Activated T-helper 2 cell treated with anti-CD3 and anti-CD28 coated beads, Interferon-gamma antibody, Interleukin-2, Interleukin-4, amounts not matched to agents 10 μg/mL and 5 μg/mL and 100 μg/mL, durations not matched to agents 14 hours and 24 hours and 36 hours (primary cell): ENCODE data around the gene DNAAF1. TPM values are rescaled to one million over a fixed set of nuclear protein-coding genes. Genes with fewer than 3 reads are reported as not detected.
"Not testable (repeated sequence)": the region's sequence is repeated elsewhere in the genome, so short reads cannot be mapped to it uniquely, and the experiment has no call there.

Experiments used
- DNase-seq: peaks from one replicate; pipeline ENCODE4 v3.0.0; 2021; ENCODE audit warnings: low spot score
- H3K27ac Mint-ChIP-seq: one replicate; pipeline ENCODE4 v1.8.0; 2021; ENCODE audit warnings: mixed read lengths
- H3K27me3 Mint-ChIP-seq: one replicate; pipeline ENCODE4 v1.8.0; 2021; ENCODE audit warnings: low read depth, mixed read lengths
- H3K36me3 Mint-ChIP-seq: one replicate; pipeline ENCODE4 v1.8.0; 2021; ENCODE audit warnings: low read depth, mixed read lengths
- H3K4me1 Mint-ChIP-seq: one replicate; pipeline ENCODE4 v1.8.0; 2021; ENCODE audit warnings: low read depth, mixed read lengths
- H3K4me3 Mint-ChIP-seq: one replicate; pipeline ENCODE4 v1.8.0; 2021; ENCODE audit warnings: low read depth, mild to moderate bottlenecking, moderate library complexity, mixed read lengths
- H3K9me3 Mint-ChIP-seq: one replicate; pipeline ENCODE4 v1.8.0; 2021; ENCODE audit warnings: mixed read lengths
- intact Hi-C: fragments of 100-400 bp; cut with micrococcal nuclease; formaldehyde crosslinking; loops from one replicate; pipeline ENCODE4 v1.15.1; 2023
- total RNA-seq: library from RNA; stranded (reverse); gene quantifications from 2 replicates; pipeline ENCODE4 v1.2.3, GENCODE V29; 2022

Gene DNAAF1
- total RNA-seq, 1 donor from 2014 or later = 0.09 TPM

DNA sequence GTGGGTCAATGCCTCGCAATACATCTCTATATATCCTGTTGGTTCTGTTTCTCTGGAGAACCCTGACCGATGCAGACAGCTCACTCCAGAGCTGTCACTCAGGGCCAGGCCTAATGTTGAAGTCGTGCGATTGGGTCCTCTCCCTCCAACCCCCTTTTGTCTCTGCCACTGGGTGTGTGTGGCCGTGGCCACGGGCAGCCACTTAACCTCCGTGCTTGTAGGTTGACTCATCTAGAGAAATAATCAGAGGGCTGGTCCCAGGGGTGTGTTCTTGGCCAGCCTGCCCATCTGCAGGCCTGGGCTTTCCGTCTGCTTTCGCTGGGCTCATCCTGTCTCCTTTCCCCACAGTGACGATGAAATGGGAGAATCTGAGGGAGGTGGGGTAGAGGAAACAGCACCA, 53.3 kb downstream of the DNAAF1 start:
- H3K27me3 Mint-ChIP-seq = no peaks in the 10 kb centered on the region

GRCh38 chr16:84199097-84199496, 54.0 kb downstream of the DNAAF1 start:
- Mint-ChIP-seq H3K4me1 (peaks cover 7% of the 10 kb centered on the region), H3K36me3 (no peaks in the 10 kb centered on the region), H3K27ac (no peak overlapping the region), H3K27me3 (no peaks in the 10 kb centered on the region), H3K9me3 (no peaks in the 10 kb centered on the region), H3K4me3 (no peak overlapping the region)
- no peak for DNase-seq
- intact Hi-C loops = no loop called here

More for the DNA sequence above, 53.3 kb downstream of the DNAAF1 start:
- no peak overlapping the region for H3K27ac Mint-ChIP-seq
- no peak overlapping the region for H3K4me3 Mint-ChIP-seq
- no peaks in the 10 kb centered on the region for H3K36me3 Mint-ChIP-seq
- DNase-seq = no peak
- H3K4me1 Mint-ChIP-seq = peaks cover 14% of the 10 kb centered on the region
- intact Hi-C loops = no loop called here
- H3K9me3 Mint-ChIP-seq = no peaks in the 10 kb centered on the region

GRCh38 chr16:84199861-84200260, 54.8 kb downstream of the DNAAF1 start:
- no peaks in the 10 kb centered on the region for H3K4me1 Mint-ChIP-seq
- no peak overlapping the region for H3K4me3 Mint-ChIP-seq
- H3K36me3 Mint-ChIP-seq = no peaks in the 10 kb centered on the region
- intact Hi-C loops = no loop called here
- H3K27ac Mint-ChIP-seq = no peak overlapping the region
- no peaks in the 10 kb centered on the region for H3K27me3 Mint-ChIP-seq
- no peaks in the 10 kb centered on the region for H3K9me3 Mint-ChIP-seq
- no peak for DNase-seq

GRCh38 chr16:84204551-84204950, 59.4 kb downstream of the DNAAF1 start:
- H3K4me3 Mint-ChIP-seq, H3K9me3 Mint-ChIP-seq, H3K27ac Mint-ChIP-seq, intact Hi-C loops, H3K4me1 Mint-ChIP-seq, H3K27me3 Mint-ChIP-seq, H3K36me3 Mint-ChIP-seq, DNase-seq: not testable (repeated sequence)

GRCh38 chr16:84205123-84205522, 60.0 kb downstream of the DNAAF1 start:
- intact Hi-C loops = not testable (repeated sequence)

GRCh38 chr16:84205976-84206691, 61.0 kb downstream of the DNAAF1 start:
- Mint-ChIP-seq H3K9me3 (no peaks in the 10 kb centered on the region), H3K27me3 (no peaks in the 10 kb centered on the region), H3K4me1 (peaks cover 4% of the 10 kb centered on the region), H3K27ac (no peak overlapping the region), H3K4me3 (no peak overlapping the region), H3K36me3 (no peaks in the 10 kb centered on the region)
- no peak for DNase-seq
- intact Hi-C loops = no loop called here

More at GRCh38 chr16:84205123-84205522, 60.0 kb downstream of the DNAAF1 start:
- not testable (repeated sequence) for H3K27me3 Mint-ChIP-seq, DNase-seq, H3K27ac Mint-ChIP-seq, H3K9me3 Mint-ChIP-seq, H3K4me1 Mint-ChIP-seq, H3K36me3 Mint-ChIP-seq, H3K4me3 Mint-ChIP-seq

DNA sequence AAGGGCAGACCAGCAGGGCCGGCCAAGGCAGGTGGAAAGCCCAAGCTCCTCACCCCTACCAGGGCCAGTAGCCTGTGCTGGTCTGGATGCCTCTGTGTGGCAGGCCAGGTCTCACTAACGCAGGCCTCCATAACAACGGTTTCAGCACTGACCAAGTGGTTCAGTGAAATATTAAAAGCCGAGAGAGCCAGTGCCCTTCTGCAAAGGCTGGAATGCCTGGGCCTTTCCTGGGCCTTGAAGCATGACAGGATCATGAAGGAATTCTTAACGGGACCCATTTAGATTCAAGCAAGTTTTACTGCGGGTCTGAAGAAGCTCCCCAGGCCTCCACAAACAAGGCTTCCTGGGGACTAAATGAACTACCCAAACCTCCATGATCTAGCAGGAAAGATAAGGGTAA, 62.1 kb downstream of the DNAAF1 start:
- no peaks in the 10 kb centered on the region for H3K9me3 Mint-ChIP-seq
- H3K27me3 Mint-ChIP-seq = no peaks in the 10 kb centered on the region
- no peak for DNase-seq
- H3K36me3 Mint-ChIP-seq = no peaks in the 10 kb centered on the region
- H3K4me1 Mint-ChIP-seq = peaks cover 4% of the 10 kb centered on the region
- H3K4me3 Mint-ChIP-seq = no peak overlapping the region
- intact Hi-C loops = no loop called here
- no peak overlapping the region for H3K27ac Mint-ChIP-seq

GRCh38 chr16:84207879-84208278, 62.8 kb downstream of the DNAAF1 start:
- Mint-ChIP-seq H3K9me3 (no peaks in the 10 kb centered on the region), H3K36me3 (no peaks in the 10 kb centered on the region), H3K4me1 (peaks cover 4% of the 10 kb centered on the region), H3K4me3 (no peak overlapping the region), H3K27me3 (no peaks in the 10 kb centered on the region), H3K27ac (no peak overlapping the region)
- intact Hi-C loops = no loop called here
- no peak for DNase-seq

DNA sequence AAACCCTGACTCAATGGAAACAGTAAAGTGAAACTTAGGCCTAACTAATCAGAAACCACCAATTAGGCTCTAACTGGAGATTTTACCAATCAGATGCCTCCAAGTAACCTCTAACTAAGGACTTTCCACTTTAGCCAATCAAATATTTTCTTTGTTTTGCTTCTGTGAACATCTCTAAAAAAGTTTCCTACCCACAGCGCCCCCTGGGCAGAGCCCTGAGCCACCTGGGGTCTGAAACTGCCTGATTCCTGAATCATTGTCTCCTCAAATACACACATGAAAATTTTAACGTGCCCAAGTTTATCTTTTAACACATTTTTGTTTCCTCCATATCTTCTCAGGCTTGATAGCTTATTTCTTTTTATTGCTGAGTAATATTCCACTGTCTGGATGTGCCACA, 64.9 kb downstream of the DNAAF1 start:
- no peaks in the 10 kb centered on the region for H3K36me3 Mint-ChIP-seq
- H3K4me3 Mint-ChIP-seq = no peak overlapping the region
- H3K4me1 Mint-ChIP-seq = peaks cover 4% of the 10 kb centered on the region
- no peaks in the 10 kb centered on the region for H3K27me3 Mint-ChIP-seq
- intact Hi-C loops = no loop called here
- DNase-seq = no peak
- H3K9me3 Mint-ChIP-seq = no peaks in the 10 kb centered on the region
- no peak overlapping the region for H3K27ac Mint-ChIP-seq

DNA sequence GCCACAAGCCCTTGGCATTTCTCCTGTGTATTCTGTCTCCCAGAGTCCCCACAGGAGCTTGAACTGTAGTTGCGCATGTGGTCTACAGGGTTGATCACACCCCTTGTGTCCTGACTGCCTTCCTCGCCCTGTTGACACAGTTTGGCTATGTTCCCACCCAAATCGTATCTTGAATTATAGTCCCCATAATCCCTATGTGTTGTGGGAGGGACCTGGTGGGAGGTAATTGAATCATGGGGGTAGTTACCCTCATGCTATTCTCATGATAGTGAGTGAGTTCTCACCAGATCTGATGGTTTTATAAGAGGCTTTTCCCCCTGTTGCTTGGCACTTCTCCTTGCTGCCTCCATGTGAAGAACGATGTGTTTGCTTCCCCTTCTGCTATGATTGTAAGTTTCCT, 67.0 kb downstream of the DNAAF1 start:
- H3K27me3 Mint-ChIP-seq = peaks cover under 1% of the 10 kb centered on the region
- no peaks in the 10 kb centered on the region for H3K36me3 Mint-ChIP-seq
- DNase-seq = no peak
- no peak overlapping the region for H3K27ac Mint-ChIP-seq
- no peaks in the 10 kb centered on the region for H3K9me3 Mint-ChIP-seq
- peaks cover 4% of the 10 kb centered on the region for H3K4me1 Mint-ChIP-seq
- H3K4me3 Mint-ChIP-seq = no peak overlapping the region
- intact Hi-C loops = no loop called here

GRCh38 chr16:84212631-84213030, 67.5 kb downstream of the DNAAF1 start:
- H3K9me3 Mint-ChIP-seq = no peaks in the 10 kb centered on the region
- peaks cover 4% of the 10 kb centered on the region for H3K4me1 Mint-ChIP-seq
- H3K4me3 Mint-ChIP-seq = no peak overlapping the region
- no peak for DNase-seq
- H3K36me3 Mint-ChIP-seq = no peaks in the 10 kb centered on the region
- peaks cover 2% of the 10 kb centered on the region for H3K27me3 Mint-ChIP-seq
- intact Hi-C loops = no loop called here
- no peak overlapping the region for H3K27ac Mint-ChIP-seq

DNA sequence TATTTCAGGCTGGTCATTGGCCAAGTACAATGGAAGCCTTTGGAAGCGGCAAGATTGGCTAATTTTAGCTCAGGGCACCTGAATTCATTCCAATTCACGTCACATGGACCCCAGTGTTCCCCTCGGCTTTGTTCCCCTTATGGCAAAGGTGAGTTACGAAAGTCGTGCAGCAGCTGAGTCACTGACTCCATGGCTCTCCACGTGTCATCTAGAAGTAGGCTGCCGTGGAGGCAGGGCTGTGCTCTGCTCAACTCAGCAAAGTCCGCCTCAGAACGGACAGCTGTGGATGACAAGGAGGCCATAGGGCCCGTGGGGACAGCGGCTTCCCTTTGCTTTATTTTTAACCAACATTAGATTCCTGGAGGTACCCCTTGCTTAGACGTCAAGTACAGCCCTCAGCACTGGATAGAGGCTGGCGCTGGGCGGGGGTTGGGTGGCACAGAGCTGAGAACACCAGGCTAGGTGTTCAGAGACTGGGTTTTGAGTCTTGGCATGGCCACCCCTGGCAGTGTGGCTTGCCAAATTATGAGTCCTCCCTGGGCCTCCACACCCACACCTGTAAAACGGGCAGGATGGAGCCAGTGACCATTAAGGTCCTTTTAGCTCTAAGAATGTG, 69.5 kb downstream of the DNAAF1 start:
- Mint-ChIP-seq H3K4me3 (no peak overlapping the region), H3K27ac (no peak overlapping the region), H3K36me3 (no peaks in the 10 kb centered on the region), H3K4me1 (no peaks in the 10 kb centered on the region), H3K9me3 (no peaks in the 10 kb centered on the region), H3K27me3 (peaks cover 2% of the 10 kb centered on the region)
- intact Hi-C loops = no loop called here
- no peak for DNase-seq

DNA sequence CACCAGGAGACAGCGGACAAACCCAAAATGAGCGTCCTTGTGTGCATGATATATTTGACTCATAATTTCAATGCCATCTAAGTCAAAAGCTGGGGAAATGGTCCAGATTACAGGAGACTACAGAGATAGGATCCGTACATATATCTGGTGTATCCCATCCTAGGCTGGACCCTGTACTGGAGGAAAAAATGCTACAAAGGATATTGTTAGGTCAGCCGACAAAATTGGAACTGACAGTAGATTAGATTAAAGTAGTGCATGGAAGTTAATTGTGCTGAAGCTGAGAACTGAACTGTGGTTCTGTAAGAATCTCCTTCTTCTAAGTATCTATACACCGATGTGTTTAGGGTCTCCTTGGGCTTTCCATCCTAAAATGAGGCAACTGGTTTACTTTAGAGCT, 70.4 kb downstream of the DNAAF1 start:
- peaks cover 2% of the 10 kb centered on the region for H3K27me3 Mint-ChIP-seq
- H3K36me3 Mint-ChIP-seq = no peaks in the 10 kb centered on the region
- no peak overlapping the region for H3K4me3 Mint-ChIP-seq
- intact Hi-C loops = no loop called here
- H3K4me1 Mint-ChIP-seq = no peaks in the 10 kb centered on the region
- DNase-seq = no peak
- H3K9me3 Mint-ChIP-seq = no peaks in the 10 kb centered on the region
- no peak overlapping the region for H3K27ac Mint-ChIP-seq
